Activated naive CD4-positive, alpha-beta T cell treated with anti-CD3 and anti-CD28 coated beads for 36 hours (primary cell): ENCODE data around the gene PTBP2. TPM values are rescaled to one million over a fixed set of nuclear protein-coding genes. Genes with fewer than 3 reads are reported as not detected.
A peak's percentile ranks its signal among the peaks of the same experiment; 100 is the strongest.

ENCODE experiments used
- CTCF ChIA-PET: fragments of 350-600 bp; sonication (Branson Sonifier 250); formaldehyde crosslinking; loops from one replicate; lab custom pipeline; 2021; ENCODE audit warnings: antibody characterized with exemption; lab: Charles Lee
- DNase-seq: peaks from one replicate; pipeline ENCODE4 v3.0.0-alpha.2; 2020
- H3K27ac Mint-ChIP-seq: one replicate; pipeline ENCODE4 v1.8.0; 2021; ENCODE audit warnings: mild to moderate bottlenecking, mixed read lengths
- H3K27me3 Mint-ChIP-seq: one replicate; pipeline ENCODE4 v1.8.0; 2021; ENCODE audit warnings: low read depth, mixed read lengths
- H3K36me3 Mint-ChIP-seq: one replicate; pipeline ENCODE4 v1.8.0; 2021; ENCODE audit warnings: low read depth, mixed read lengths
- H3K4me1 Mint-ChIP-seq: one replicate; pipeline ENCODE4 v1.8.0; 2021; ENCODE audit warnings: low read depth, mixed read lengths
- H3K4me3 Mint-ChIP-seq: one replicate; pipeline ENCODE4 v1.8.0; 2021; ENCODE audit warnings: mild to moderate bottlenecking, moderate library complexity, mixed read lengths
- H3K9me3 Mint-ChIP-seq: one replicate; pipeline ENCODE4 v1.8.0; 2021; ENCODE audit warnings: mixed read lengths
- intact Hi-C: fragments of 100-400 bp; cut with micrococcal nuclease; formaldehyde crosslinking; loops from one replicate; pipeline ENCODE4 v1.15.1; 2023
- total RNA-seq, 2 experiments: library from RNA; stranded (reverse); gene quantifications; one replicate each; pipeline ENCODE4 v1.2.3, GENCODE V29; 2021

The PTBP2 gene
- total RNA-seq, 2 experiments from 2014 or later = 12.6 to 13.1 TPM

GRCh38 chr1:96713649-96714048 is 7.9 kb upstream of the PTBP2 start:
- intact Hi-C loops = no loop called here
- H3K36me3 Mint-ChIP-seq = no peaks in the 10 kb centered on the region
- CTCF ChIA-PET = no interaction called here

GRCh38 chr1:96714881-96715280 is 6.7 kb upstream of the PTBP2 start:
- no peaks in the 10 kb centered on the region for H3K36me3 Mint-ChIP-seq
- H3K9me3 Mint-ChIP-seq = no peaks in the 10 kb centered on the region
- H3K4me3 Mint-ChIP-seq = no peak overlapping the region
- intact Hi-C loops = no loop called here
- no peak overlapping the region for H3K27ac Mint-ChIP-seq
- H3K27me3 Mint-ChIP-seq = peaks cover 7% of the 10 kb centered on the region
- no peak for DNase-seq
- CTCF ChIA-PET = no interaction called here
- no peaks in the 10 kb centered on the region for H3K4me1 Mint-ChIP-seq

More at GRCh38 chr1:96713649-96714048, 7.9 kb upstream of the PTBP2 start:
- no peak overlapping the region for H3K27ac Mint-ChIP-seq
- no peaks in the 10 kb centered on the region for H3K9me3 Mint-ChIP-seq
- no peak for DNase-seq
- H3K4me1 Mint-ChIP-seq = no peaks in the 10 kb centered on the region
- peaks cover 7% of the 10 kb centered on the region for H3K27me3 Mint-ChIP-seq
- no peak overlapping the region for H3K4me3 Mint-ChIP-seq

GRCh38 chr1:96715482-96715881 is 6.1 kb upstream of the PTBP2 start:
- Mint-ChIP-seq H3K27me3 (peaks cover 7% of the 10 kb centered on the region), H3K4me3 (no peak overlapping the region), H3K36me3 (no peaks in the 10 kb centered on the region), H3K9me3 (no peaks in the 10 kb centered on the region), H3K27ac (no peak overlapping the region), H3K4me1 (no peaks in the 10 kb centered on the region)
- CTCF ChIA-PET = no interaction called here
- intact Hi-C loops = no loop called here
- no peak for DNase-seq

- H3K27me3 Mint-ChIP-seq = no peaks in the 10 kb centered on the region
- no peak overlapping the region for H3K27ac Mint-ChIP-seq
- peak overlapping the region; percentile 93 for H3K4me3 Mint-ChIP-seq
- intact Hi-C loops = loop anchor here (1.0 to 5.0 kb wide), 4 partner anchors 359 to 1648 kb away; partner anchors contain the start of gene RWDD3
- no peaks in the 10 kb centered on the region for H3K9me3 Mint-ChIP-seq
- H3K36me3 Mint-ChIP-seq = peaks cover 19% of the 10 kb centered on the region
- no peak for DNase-seq
- H3K4me1 Mint-ChIP-seq = peaks cover 22% of the 10 kb centered on the region
- CTCF ChIA-PET = no interaction called here
These were observed 550 bp upstream of the PTBP2 start for GRCh38 chr1:96721053-96721415.

- Mint-ChIP-seq H3K4me3 (peak overlapping the region; percentile 93), H3K27ac (peak overlapping the region; percentile 92), H3K4me1 (peaks cover 29% of the 10 kb centered on the region), H3K36me3 (peaks cover 31% of the 10 kb centered on the region), H3K27me3 (no peaks in the 10 kb centered on the region), H3K9me3 (no peaks in the 10 kb centered on the region)
- DNase-seq = peak; percentile 62
- intact Hi-C loops = loop anchor here (2.0 to 5.0 kb wide), 3 partner anchors 360 to 1490 kb away; partner anchors contain the start of genes DPYD and RWDD3
- CTCF ChIA-PET = no interaction called here
These were observed 758 bp downstream of the PTBP2 start for GRCh38 chr1:96722161-96722922.

- Mint-ChIP-seq H3K36me3 (peaks cover 35% of the 10 kb centered on the region), H3K27ac (peak overlapping the region; percentile 92), H3K4me3 (peak overlapping the region; percentile 93), H3K27me3 (no peaks in the 10 kb centered on the region), H3K9me3 (no peaks in the 10 kb centered on the region), H3K4me1 (peaks cover 34% of the 10 kb centered on the region)
- CTCF ChIA-PET = no interaction called here
- intact Hi-C loops = loop anchor here (2.0 to 5.0 kb wide), 3 partner anchors 361 to 1491 kb away; partner anchors contain the start of genes DPYD and RWDD3
- DNase-seq = no peak
These were observed 1.4 kb downstream of the PTBP2 start for GRCh38 chr1:96722958-96723357.

- no peaks in the 10 kb centered on the region for H3K27me3 Mint-ChIP-seq
- no peaks in the 10 kb centered on the region for H3K9me3 Mint-ChIP-seq
- DNase-seq = no peak
- H3K36me3 Mint-ChIP-seq = peaks cover 39% of the 10 kb centered on the region
- intact Hi-C loops = loop anchor here (2.0 to 5.0 kb wide), 3 partner anchors 361 to 1491 kb away; partner anchors contain the start of genes DPYD and RWDD3
- H3K4me3 Mint-ChIP-seq = peak overlapping the region; percentile 93
- H3K27ac Mint-ChIP-seq = peak overlapping the region; percentile 50
- CTCF ChIA-PET = interaction anchor here (0.7 kb wide), 1 partner anchor 48 kb away, joined by 3 read pairs; no protein-coding TSS in a partner anchor
- peaks cover 39% of the 10 kb centered on the region for H3K4me1 Mint-ChIP-seq
These were observed 1.8 kb downstream of the PTBP2 start for GRCh38 chr1:96723377-96723776.

- Mint-ChIP-seq H3K36me3 (peaks cover 40% of the 10 kb centered on the region), H3K27me3 (no peaks in the 10 kb centered on the region), H3K4me3 (no peak overlapping the region), H3K9me3 (no peaks in the 10 kb centered on the region), H3K4me1 (peaks cover 41% of the 10 kb centered on the region), H3K27ac (no peak overlapping the region)
- intact Hi-C loops = loop anchor here (2.0 to 5.0 kb wide), 3 partner anchors 362 to 1492 kb away; partner anchors contain the start of genes DPYD and RWDD3
- DNase-seq = no peak
- CTCF ChIA-PET = interaction anchor here (0.7 kb wide), 1 partner anchor 48 kb away, joined by 3 read pairs; no protein-coding TSS in a partner anchor
These were observed 2.4 kb downstream of the PTBP2 start for GRCh38 chr1:96723936-96724335.

GRCh38 chr1:96727860-96728259 is 6.3 kb downstream of the PTBP2 start:
- Mint-ChIP-seq H3K27ac (no peak overlapping the region), H3K9me3 (no peaks in the 10 kb centered on the region), H3K36me3 (peaks cover 51% of the 10 kb centered on the region), H3K27me3 (no peaks in the 10 kb centered on the region), H3K4me1 (peaks cover 48% of the 10 kb centered on the region), H3K4me3 (no peak overlapping the region)
- CTCF ChIA-PET = interaction anchor here (0.6 kb wide), 1 partner anchor 186 kb away, joined by 4 read pairs; no protein-coding TSS in a partner anchor
- no peak for DNase-seq
- intact Hi-C loops = no loop called here

GRCh38 chr1:96730574-96731298 is 9.2 kb downstream of the PTBP2 start:
- CTCF ChIA-PET = no interaction called here
- intact Hi-C loops = loop anchor here (5.0 kb wide), 1 partner anchor 37 kb away; no protein-coding TSS in a partner anchor
- Mint-ChIP-seq H3K27ac (no peak overlapping the region), H3K4me1 (peaks cover 37% of the 10 kb centered on the region), H3K4me3 (no peak overlapping the region), H3K9me3 (peaks cover 5% of the 10 kb centered on the region), H3K27me3 (no peaks in the 10 kb centered on the region), H3K36me3 (peaks cover 63% of the 10 kb centered on the region)
- DNase-seq = no peak

GRCh38 chr1:96741335-96741734 is 19.8 kb downstream of the PTBP2 start:
- no peak overlapping the region for H3K27ac Mint-ChIP-seq
- no peak for DNase-seq
- CTCF ChIA-PET = interaction anchor here (0.6 kb wide), 1 partner anchor 1040 kb away, joined by 3 read pairs; no protein-coding TSS in a partner anchor
- H3K9me3 Mint-ChIP-seq = no peaks in the 10 kb centered on the region
- H3K4me1 Mint-ChIP-seq = peaks cover 31% of the 10 kb centered on the region
- intact Hi-C loops = no loop called here
- H3K36me3 Mint-ChIP-seq = peaks cover 30% of the 10 kb centered on the region
- H3K4me3 Mint-ChIP-seq = no peak overlapping the region
- no peaks in the 10 kb centered on the region for H3K27me3 Mint-ChIP-seq
